CD4-positive, alpha-beta memory T cell (primary cell): ENCODE measurements around the gene IGSF3. TPM values are rescaled to one million over a fixed set of nuclear protein-coding genes. Genes with fewer than 3 reads are reported as not detected.

Source experiments
- CTCF ChIA-PET: fragments of 350-600 bp; sonication (Branson Sonifier 250); formaldehyde crosslinking; loops from one replicate; lab custom pipeline; 2021; ENCODE audit warnings: inconsistent platforms; ENCODE audit not compliant: partially characterized antibody; lab: Charles Lee
- POLR2A ChIA-PET: fragments of 350-600 bp; sonication (Branson Sonifier 250); formaldehyde crosslinking; loops from one replicate; lab custom pipeline; 2021; ENCODE audit not compliant: partially characterized antibody; lab: Charles Lee
- DNase-seq, 5 donors: peaks; one replicate each; pipeline versions ENCODE4 v3.0.0 to v3.0.0-alpha.2; 2020 to 2022; ENCODE audit warnings: mixed read lengths in 1 of 5
- H3K27ac ChIP-seq: one replicate; pipeline ENCODE4 v1.7.0; 2013; ENCODE audit warnings: low read depth, low read length
- H3K27me3 ChIP-seq: 2 replicates; pipeline ENCODE4 v1.7.0; 2013; ENCODE audit warnings: mild to moderate bottlenecking, low read length, moderate library complexity; ENCODE audit not compliant: insufficient read depth
- H3K36me3 ChIP-seq: 2 replicates; pipeline ENCODE4 v1.7.0; 2013; ENCODE audit warnings: mild to moderate bottlenecking, low read length, moderate library complexity; ENCODE audit not compliant: insufficient read depth
- H3K4me1 ChIP-seq: 2 replicates; pipeline ENCODE4 v1.7.0; 2013; ENCODE audit warnings: mild to moderate bottlenecking, low read length, moderate library complexity; ENCODE audit not compliant: insufficient read depth
- H3K4me3 ChIP-seq, 2 donors: one replicate each; pipeline ENCODE4 v1.7.0; 2013; ENCODE audit warnings: low read length in 2 of 2, mild to moderate bottlenecking in 1 of 2
- H3K9me3 ChIP-seq, 2 donors: one replicate each; pipeline ENCODE4 v1.7.0; 2013; ENCODE audit warnings: low read length in 2 of 2, control low read depth in 1 of 2; ENCODE audit not compliant: control insufficient read depth in 1 of 2
- H3K27ac Mint-ChIP-seq, 7 donors: one replicate each; pipeline ENCODE4 v1.8.0; 2020 to 2021; ENCODE audit warnings: mixed read lengths in 7 of 7, mild to moderate bottlenecking in 6 of 7, inconsistent platforms in 3 of 7, moderate library complexity in 3 of 7
- H3K27me3 Mint-ChIP-seq, 2 donors: one replicate each; pipeline ENCODE4 v1.8.0; 2020 to 2021; ENCODE audit warnings: mixed read lengths in 2 of 2
- H3K36me3 Mint-ChIP-seq, 2 donors: one replicate each; pipeline ENCODE4 v1.8.0; 2020 to 2021; ENCODE audit warnings: mixed read lengths in 2 of 2, inconsistent platforms in 1 of 2, mild to moderate bottlenecking in 1 of 2
- H3K4me1 Mint-ChIP-seq, 4 donors: one replicate each; pipeline ENCODE4 v1.8.0; 2020 to 2021; ENCODE audit warnings: mixed read lengths in 4 of 4, mild to moderate bottlenecking in 1 of 4
- H3K4me3 Mint-ChIP-seq, 8 donors: one replicate each; pipeline ENCODE4 v1.8.0; 2020 to 2021; ENCODE audit warnings: mixed read lengths in 8 of 8, mild to moderate bottlenecking in 7 of 8, moderate library complexity in 6 of 8, inconsistent platforms in 3 of 8
- H3K9me3 Mint-ChIP-seq, 8 donors: one replicate each; pipeline ENCODE4 v1.8.0; 2020 to 2021; ENCODE audit warnings: mixed read lengths in 8 of 8, mild to moderate bottlenecking in 5 of 8, inconsistent platforms in 3 of 8, moderate library complexity in 1 of 8
- intact Hi-C: fragments of 100-400 bp; cut with micrococcal nuclease; formaldehyde crosslinking; loops from one replicate; pipeline ENCODE4 v1.15.1; 2023
- polyA plus RNA-seq, 2 donors: library from polyadenylated mRNA; unstranded; fragments of 300-500 nt; fragmentation: Illumina TruSeq; gene quantifications; one replicate each; pipeline ENCODE4 v1.2.3, GENCODE V29; 2021
- total RNA-seq, 2 experiments: library from RNA; stranded (reverse); gene quantifications; one replicate each; pipeline ENCODE4 v1.2.3, GENCODE V29; 2021

Gene IGSF3
- total and polyA plus RNA-seq, 4 experiments from 2014 or later = 0.06 TPM; not detected in 3

- no peak overlapping the region for H3K27ac ChIP-seq
- H3K4me3 Mint-ChIP-seq = no peak overlapping the region
- CTCF ChIA-PET = interaction anchor here (1.7 kb wide), 1 partner anchor 15 kb away, joined by 5 read pairs; no protein-coding TSS in a partner anchor
- POLR2A ChIA-PET = no interaction called here
- H3K4me1 Mint-ChIP-seq = no peaks in the 10 kb centered on the region
- H3K4me3 ChIP-seq = no peak overlapping the region
- H3K36me3 ChIP-seq = no peaks in the 10 kb centered on the region
- no peaks in the 10 kb centered on the region for H3K9me3 Mint-ChIP-seq
- no peaks in the 10 kb centered on the region for H3K4me1 ChIP-seq
- H3K9me3 ChIP-seq = no peaks in the 10 kb centered on the region
- DNase-seq = no peak
- H3K36me3 Mint-ChIP-seq = no peaks in the 10 kb centered on the region
- peaks cover 0 to 8% of the 10 kb centered on the region in 2 donors for H3K27me3 Mint-ChIP-seq
- intact Hi-C loops = no loop called here
- no peak overlapping the region for H3K27ac Mint-ChIP-seq
- H3K27me3 ChIP-seq = no peaks in the 10 kb centered on the region
These were observed 19.3 kb upstream of the IGSF3 start for GRCh38 chr1:116686723-116687352.

- intact Hi-C loops = no loop called here
- Histone ChIP-seq H3K9me3 (no peaks in the 10 kb centered on the region), H3K27ac (no peak overlapping the region), H3K4me3 (no peak overlapping the region), H3K4me1 (no peaks in the 10 kb centered on the region), H3K27me3 (no peaks in the 10 kb centered on the region), H3K36me3 (no peaks in the 10 kb centered on the region)
- Mint-ChIP-seq H3K36me3 (no peaks in the 10 kb centered on the region), H3K27ac (no peak overlapping the region), H3K9me3 (no peaks in the 10 kb centered on the region), H3K27me3 (peaks cover 0 to 1% of the 10 kb centered on the region in 2 donors), H3K4me1 (no peaks in the 10 kb centered on the region), H3K4me3 (no peak overlapping the region)
- CTCF ChIA-PET = interaction anchor here (1.7 kb wide), 1 partner anchor 14 kb away, joined by 5 read pairs; no protein-coding TSS in a partner anchor
- POLR2A ChIA-PET = no interaction called here
- DNase-seq = no peak
These were observed 18.6 kb upstream of the IGSF3 start for GRCh38 chr1:116686175-116686574.

- Mint-ChIP-seq H3K4me1 (no peaks in the 10 kb centered on the region), H3K36me3 (no peaks in the 10 kb centered on the region), H3K27ac (no peak overlapping the region), H3K4me3 (no peak overlapping the region), H3K9me3 (no peaks in the 10 kb centered on the region), H3K27me3 (peaks cover 0 to 2% of the 10 kb centered on the region in 2 donors)
- Histone ChIP-seq H3K4me3 (no peak overlapping the region), H3K9me3 (no peaks in the 10 kb centered on the region), H3K27me3 (no peaks in the 10 kb centered on the region), H3K4me1 (no peaks in the 10 kb centered on the region), H3K36me3 (no peaks in the 10 kb centered on the region), H3K27ac (no peak overlapping the region)
- ChIA-PET POLR2A (no interaction called here), CTCF (no interaction called here)
- DNase-seq = no peak
- intact Hi-C loops = no loop called here
These were observed 17.0 kb upstream of the IGSF3 start for GRCh38 chr1:116684575-116684974.

GRCh38 chr1:116682641-116683221, 15.2 kb upstream of the IGSF3 start:
- POLR2A ChIA-PET = no interaction called here
- peaks cover 0 to 7% of the 10 kb centered on the region in 2 donors for H3K27me3 Mint-ChIP-seq
- H3K4me1 ChIP-seq = no peaks in the 10 kb centered on the region
- no peak for DNase-seq
- no peak overlapping the region for H3K4me3 ChIP-seq
- CTCF ChIA-PET = interaction anchor here (1.0 kb wide), 1 partner anchor 10 kb away, joined by 4 read pairs; no protein-coding TSS in a partner anchor
- H3K36me3 Mint-ChIP-seq = no peaks in the 10 kb centered on the region
- intact Hi-C loops = no loop called here
- no peaks in the 10 kb centered on the region for H3K9me3 Mint-ChIP-seq
- H3K27me3 ChIP-seq = no peaks in the 10 kb centered on the region
- H3K4me3 Mint-ChIP-seq = no peak overlapping the region
- H3K9me3 ChIP-seq = no peaks in the 10 kb centered on the region
- no peaks in the 10 kb centered on the region for H3K4me1 Mint-ChIP-seq
- no peaks in the 10 kb centered on the region for H3K36me3 ChIP-seq
- no peak overlapping the region for H3K27ac Mint-ChIP-seq
- no peak overlapping the region for H3K27ac ChIP-seq

- Mint-ChIP-seq H3K9me3 (no peaks in the 10 kb centered on the region), H3K27ac (no peak overlapping the region), H3K4me1 (no peaks in the 10 kb centered on the region), H3K4me3 (no peak overlapping the region), H3K27me3 (peaks cover 0 to 7% of the 10 kb centered on the region in 2 donors), H3K36me3 (no peaks in the 10 kb centered on the region)
- ChIA-PET CTCF (no interaction called here), POLR2A (no interaction called here)
- Histone ChIP-seq H3K27ac (no peak overlapping the region), H3K36me3 (no peaks in the 10 kb centered on the region), H3K9me3 (no peaks in the 10 kb centered on the region), H3K4me3 (no peak overlapping the region), H3K4me1 (no peaks in the 10 kb centered on the region), H3K27me3 (no peaks in the 10 kb centered on the region)
- no peak for DNase-seq
- intact Hi-C loops = no loop called here
These were observed 13.9 kb upstream of the IGSF3 start for GRCh38 chr1:116681343-116681899.

GRCh38 chr1:116680752-116681151, 13.2 kb upstream of the IGSF3 start:
- Mint-ChIP-seq H3K27me3 (peaks cover 0 to 8% of the 10 kb centered on the region in 2 donors), H3K4me1 (no peaks in the 10 kb centered on the region), H3K27ac (no peak overlapping the region), H3K9me3 (no peaks in the 10 kb centered on the region), H3K36me3 (no peaks in the 10 kb centered on the region), H3K4me3 (no peak overlapping the region)
- DNase-seq = no peak
- Histone ChIP-seq H3K9me3 (no peaks in the 10 kb centered on the region), H3K4me1 (no peaks in the 10 kb centered on the region), H3K27ac (no peak overlapping the region), H3K4me3 (no peak overlapping the region), H3K36me3 (no peaks in the 10 kb centered on the region), H3K27me3 (no peaks in the 10 kb centered on the region)
- intact Hi-C loops = no loop called here
- ChIA-PET POLR2A (no interaction called here), CTCF (no interaction called here)

GRCh38 chr1:116679828-116680628, 12.5 kb upstream of the IGSF3 start:
- H3K4me1 ChIP-seq = no peaks in the 10 kb centered on the region
- DNase-seq = no peak
- no peaks in the 10 kb centered on the region for H3K27me3 ChIP-seq
- no peaks in the 10 kb centered on the region for H3K9me3 ChIP-seq
- Mint-ChIP-seq H3K4me3 (no peak overlapping the region), H3K36me3 (no peaks in the 10 kb centered on the region), H3K27ac (no peak overlapping the region), H3K4me1 (no peaks in the 10 kb centered on the region), H3K27me3 (peaks cover 0 to 8% of the 10 kb centered on the region in 2 donors), H3K9me3 (no peaks in the 10 kb centered on the region)
- no peak overlapping the region for H3K27ac ChIP-seq
- H3K4me3 ChIP-seq = no peak overlapping the region
- intact Hi-C loops = no loop called here
- no peaks in the 10 kb centered on the region for H3K36me3 ChIP-seq
- POLR2A ChIA-PET = no interaction called here
- CTCF ChIA-PET = interaction anchor here (0.9 kb wide), 1 partner anchor 9 kb away, joined by 4 read pairs; no protein-coding TSS in a partner anchor
